NT2/D1 (cell line): ENCODE measurements around the gene OBSCN.

ENCODE experiments used
- DNase-seq: peaks from one replicate; pipeline ENCODE4 v3.0.0-alpha.2; 2011; ENCODE audit warnings: low read depth, low spot score
- H3K27me3 ChIP-seq: 2 replicates; pipeline ENCODE4 v1.6.0; 2011; ENCODE audit warnings: mild to moderate bottlenecking; ENCODE audit not compliant: insufficient read length, insufficient read depth
- H3K36me3 ChIP-seq: 2 replicates; pipeline ENCODE4 v1.6.1; 2011; ENCODE audit warnings: mild to moderate bottlenecking, low read length, mixed read lengths; ENCODE audit not compliant: insufficient read depth, insufficient read length
- H3K4me1 ChIP-seq: 2 replicates; pipeline ENCODE4 v1.5.1; 2011; ENCODE audit not compliant: insufficient read depth, insufficient read length
- H3K4me3 ChIP-seq: 2 replicates; pipeline ENCODE4 v1.5.1; 2011; ENCODE audit warnings: low read depth; ENCODE audit not compliant: insufficient read length
- H3K9ac ChIP-seq: 2 replicates; pipeline ENCODE4 v1.6.0; 2011; ENCODE audit warnings: low read depth; ENCODE audit not compliant: insufficient read length
- H3K9me3 ChIP-seq: 2 replicates; pipeline ENCODE4 v1.5.1; 2011; ENCODE audit warnings: mild to moderate bottlenecking, low read length; ENCODE audit not compliant: insufficient read depth
- SUZ12 ChIP-seq: IDR thresholded peaks from 2 replicates; pipeline ENCODE4 v1.6.1; 2011; ENCODE audit not compliant: insufficient read length, insufficient read depth; ENCODE audit errors: extremely low read depth
- YY1 ChIP-seq: IDR thresholded peaks from 2 replicates; pipeline ENCODE4 v1.6.1; 2011; ENCODE audit not compliant: insufficient read length, insufficient read depth
- ZNF274 ChIP-seq: IDR thresholded peaks from 2 replicates; pipeline ENCODE4 v1.6.1; 2011; ENCODE audit warnings: mild to moderate bottlenecking, low read depth, low read length

Gene OBSCN

GRCh38 chr1:228210712-228211530 lies 3.1 kb downstream of the OBSCN start:
- Histone ChIP-seq H3K9ac (no peak overlapping the region), H3K27me3 (no peaks in the 10 kb centered on the region), H3K9me3 (no peaks in the 10 kb centered on the region), H3K4me3 (no peak overlapping the region), H3K36me3 (peaks cover 18% of the 10 kb centered on the region), H3K4me1 (peaks cover 32% of the 10 kb centered on the region)
- no peak for DNase-seq
- TF ChIP-seq ZNF274, result no peak
- no peak for TF ChIP-seq SUZ12
- no peak for TF ChIP-seq YY1

GRCh38 chr1:228211531-228212414 lies 3.9 kb downstream of the OBSCN start:
- H3K9ac ChIP-seq, result no peak overlapping the region
- H3K4me3 ChIP-seq, result no peak overlapping the region
- DNase-seq, result no peak
- H3K36me3 ChIP-seq, result peaks cover 27% of the 10 kb centered on the region
- no peaks in the 10 kb centered on the region for H3K9me3 ChIP-seq
- H3K27me3 ChIP-seq, result no peaks in the 10 kb centered on the region
- TF ChIP-seq SUZ12 (no peak), YY1 (no peak), ZNF274 (no peak)
- H3K4me1 ChIP-seq, result peaks cover 27% of the 10 kb centered on the region

- DNase-seq, result no peak
- peaks cover 23% of the 10 kb centered on the region for H3K4me1 ChIP-seq
- no peaks in the 10 kb centered on the region for H3K27me3 ChIP-seq
- no peak overlapping the region for H3K9ac ChIP-seq
- TF ChIP-seq YY1 (no peak), SUZ12 (no peak), ZNF274 (no peak)
- H3K4me3 ChIP-seq, result peak overlapping the region; percentile 47
- peaks cover 34% of the 10 kb centered on the region for H3K36me3 ChIP-seq
- H3K9me3 ChIP-seq, result no peaks in the 10 kb centered on the region
Measured at GRCh38 chr1:228212415-228212965, 4.6 kb downstream of the OBSCN start.

- no peaks in the 10 kb centered on the region for H3K27me3 ChIP-seq
- H3K9me3 ChIP-seq, result no peaks in the 10 kb centered on the region
- peaks cover 41% of the 10 kb centered on the region for H3K36me3 ChIP-seq
- no peak for TF ChIP-seq ZNF274
- no peak for TF ChIP-seq SUZ12
- TF ChIP-seq YY1, result no peak
- peak overlapping the region; percentile 54 for H3K4me3 ChIP-seq
- peak; percentile 94 for DNase-seq
- peaks cover 16% of the 10 kb centered on the region for H3K4me1 ChIP-seq
- peak overlapping the region; percentile 81 for H3K9ac ChIP-seq
Measured at GRCh38 chr1:228212966-228213844, 5.4 kb downstream of the OBSCN start.

- H3K4me3 ChIP-seq, result peak overlapping the region; percentile 60
- no peak for DNase-seq
- no peaks in the 10 kb centered on the region for H3K9me3 ChIP-seq
- H3K36me3 ChIP-seq, result peaks cover 50% of the 10 kb centered on the region
- TF ChIP-seq ZNF274, result no peak
- H3K27me3 ChIP-seq, result no peaks in the 10 kb centered on the region
- H3K4me1 ChIP-seq, result peaks cover 13% of the 10 kb centered on the region
- H3K9ac ChIP-seq, result peak overlapping the region; percentile 79
Measured at GRCh38 chr1:228213917-228214808, 6.3 kb downstream of the OBSCN start.

GRCh38 chr1:228214921-228215662 lies 7.2 kb downstream of the OBSCN start:
- Histone ChIP-seq H3K9ac (no peak overlapping the region), H3K36me3 (peaks cover 59% of the 10 kb centered on the region)
- TF ChIP-seq ZNF274 (no peak), SUZ12 (no peak), YY1 (no peak)

More at GRCh38 chr1:228214921-228215662, 7.2 kb downstream of the OBSCN start:
- Histone ChIP-seq H3K4me1 (peaks cover 9% of the 10 kb centered on the region), H3K9me3 (no peaks in the 10 kb centered on the region), H3K4me3 (no peak overlapping the region), H3K27me3 (no peaks in the 10 kb centered on the region)
- DNase-seq, result no peak
